ENCODE data around the gene FBXL13. TPM values are rescaled to one million over a fixed set of nuclear protein-coding genes. Genes with fewer than 3 reads are reported as not detected.

FBXL13 gene
- total RNA-seq, 4 donors from 2014 or later = 0.20 to 3.5 (median 1.8) TPM

DNA sequence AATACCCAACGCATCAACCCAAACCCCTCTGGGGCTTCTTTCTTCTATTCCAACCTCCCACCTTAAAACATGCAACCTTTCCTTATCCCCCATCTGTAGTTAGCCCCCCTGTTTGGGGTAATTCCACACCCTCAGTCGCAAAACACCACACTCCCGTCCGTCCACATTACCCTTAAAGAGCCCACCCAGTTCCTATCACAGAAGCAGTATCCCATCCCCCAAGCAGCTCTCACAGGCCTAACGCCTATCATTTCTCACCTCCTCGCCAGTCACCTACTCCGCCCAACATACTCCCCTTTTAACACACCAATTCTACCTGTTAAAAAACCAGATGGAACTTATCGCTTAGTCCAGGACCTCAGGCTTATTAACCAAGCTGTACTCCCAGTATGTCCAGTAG lies 98.1 kb downstream of the FBXL13 start:
- H3K9me3 ChIP-seq = peaks cover 0 to 19% (median 0%) of the 10 kb centered on the region in 4 donors
- no peak overlapping the region for H3K4me3 ChIP-seq
- H3K4me1 ChIP-seq = no peaks in the 10 kb centered on the region
- H3K27me3 ChIP-seq = no peaks in the 10 kb centered on the region
- TF ChIP-seq EP300 (IDR thresholded peaks at IDR 0.05) = no peak
- no peak for TF ChIP-seq POLR2A (IDR thresholded peaks at IDR 0.05)
- TF ChIP-seq, protein P1, sequence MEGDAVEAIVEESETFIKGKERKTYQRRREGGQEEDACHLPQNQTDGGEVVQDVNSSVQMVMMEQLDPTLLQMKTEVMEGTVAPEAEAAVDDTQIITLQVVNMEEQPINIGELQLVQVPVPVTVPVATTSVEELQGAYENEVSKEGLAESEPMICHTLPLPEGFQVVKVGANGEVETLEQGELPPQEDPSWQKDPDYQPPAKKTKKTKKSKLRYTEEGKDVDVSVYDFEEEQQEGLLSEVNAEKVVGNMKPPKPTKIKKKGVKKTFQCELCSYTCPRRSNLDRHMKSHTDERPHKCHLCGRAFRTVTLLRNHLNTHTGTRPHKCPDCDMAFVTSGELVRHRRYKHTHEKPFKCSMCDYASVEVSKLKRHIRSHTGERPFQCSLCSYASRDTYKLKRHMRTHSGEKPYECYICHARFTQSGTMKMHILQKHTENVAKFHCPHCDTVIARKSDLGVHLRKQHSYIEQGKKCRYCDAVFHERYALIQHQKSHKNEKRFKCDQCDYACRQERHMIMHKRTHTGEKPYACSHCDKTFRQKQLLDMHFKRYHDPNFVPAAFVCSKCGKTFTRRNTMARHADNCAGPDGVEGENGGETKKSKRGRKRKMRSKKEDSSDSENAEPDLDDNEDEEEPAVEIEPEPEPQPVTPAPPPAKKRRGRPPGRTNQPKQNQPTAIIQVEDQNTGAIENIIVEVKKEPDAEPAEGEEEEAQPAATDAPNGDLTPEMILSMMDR (IDR thresholded peaks at IDR 0.05) = no peak
- whole genome bisulfite sequencing, 2 donors = 87 to 91% methylated on average over 8 of the region's 8 CpGs
- no peaks in the 10 kb centered on the region for H3K36me3 ChIP-seq
- H3K27ac ChIP-seq = no peak overlapping the region
- DNase-seq (ENCODE audit: low spot score in 2 of 2) = no peak

DNA sequence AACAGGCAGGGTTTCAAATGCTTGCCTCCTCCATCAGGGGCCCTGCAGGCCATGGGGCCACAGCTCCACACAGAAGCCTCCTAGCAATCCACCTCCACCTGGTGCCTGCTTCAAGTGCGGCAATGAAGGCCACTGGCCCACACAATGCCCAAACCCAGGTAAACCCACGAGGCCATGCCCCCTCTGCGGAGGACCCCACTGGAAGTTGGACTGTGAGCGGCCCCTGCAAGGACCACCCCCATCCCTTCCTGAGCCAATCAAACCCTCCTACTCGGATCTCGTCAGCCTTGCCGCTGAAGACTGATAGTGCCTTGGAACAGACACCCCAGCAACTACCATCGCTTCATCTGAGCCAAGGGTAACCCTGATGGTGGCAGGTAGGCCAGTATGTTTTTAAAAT lies 98.7 kb downstream of the FBXL13 start:
- no peak overlapping the region for H3K4me3 ChIP-seq
- WGBS, 2 donors = 83 to 96% methylated on average over 8 of the region's 8 CpGs
- no peaks in the 10 kb centered on the region for H3K36me3 ChIP-seq
- no peak for DNase-seq (ENCODE audit: low spot score in 2 of 2)
- H3K27ac ChIP-seq = no peak overlapping the region
- no peaks in the 10 kb centered on the region for H3K27me3 ChIP-seq
- TF ChIP-seq POLR2A (IDR thresholded peaks at IDR 0.05) (no peak), EP300 (IDR thresholded peaks at IDR 0.05) (no peak)
- TF ChIP-seq, protein P1 (IDR thresholded peaks at IDR 0.05) = no peak
- H3K4me1 ChIP-seq = no peaks in the 10 kb centered on the region
- peaks cover 0 to 19% (median 0%) of the 10 kb centered on the region in 4 donors for H3K9me3 ChIP-seq

DNA sequence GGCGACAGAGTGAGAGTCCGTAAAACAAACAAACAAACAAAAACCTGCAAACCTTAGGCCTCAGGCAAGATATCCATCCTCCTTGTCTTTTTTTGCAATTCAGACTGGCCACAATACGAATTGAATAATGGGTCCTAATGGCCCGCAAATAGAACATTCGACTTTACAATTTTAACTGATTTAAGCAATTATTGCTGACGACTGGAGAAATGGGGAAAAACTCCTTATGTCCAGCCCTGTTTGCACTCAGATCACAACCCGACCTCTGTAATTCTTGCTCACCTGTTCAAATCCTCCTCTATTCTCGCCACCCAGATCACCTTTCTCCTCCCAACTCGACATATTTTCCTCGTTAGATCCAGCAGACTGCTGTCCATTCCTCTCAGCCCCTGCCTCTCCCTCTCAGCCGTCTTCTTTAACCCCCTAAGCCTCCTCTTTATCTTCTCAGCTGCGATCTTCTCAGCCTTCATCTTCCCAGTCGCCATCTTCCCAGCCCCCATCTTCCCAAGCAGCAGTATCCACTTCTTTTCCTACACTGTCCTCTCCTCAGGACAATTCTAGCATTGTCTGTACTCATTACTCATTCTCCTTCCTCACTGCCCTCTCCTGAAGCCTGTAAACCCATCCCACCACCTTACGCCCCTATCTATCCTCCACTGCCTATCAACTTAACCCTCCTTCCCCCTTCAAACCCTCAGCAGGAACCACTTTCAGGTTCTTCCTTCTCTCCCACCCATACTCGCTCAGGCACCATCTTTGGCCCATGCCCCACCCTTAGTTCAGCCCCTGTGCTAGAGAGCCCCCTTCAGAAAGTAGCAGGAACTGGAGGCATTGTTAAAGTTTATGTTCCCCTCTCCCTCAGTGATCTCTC lies 100.0 kb downstream of the FBXL13 start:
- Histone ChIP-seq H3K4me1 (no peaks in the 10 kb centered on the region), H3K27ac (no peak overlapping the region), H3K27me3 (no peaks in the 10 kb centered on the region), H3K9me3 (peaks cover 0 to 10% (median 0%) of the 10 kb centered on the region in 4 donors), H3K4me3 (no peak overlapping the region), H3K36me3 (no peaks in the 10 kb centered on the region)
- no peak for TF ChIP-seq EP300 (IDR thresholded peaks at IDR 0.05)
- TF ChIP-seq, protein P1 (IDR thresholded peaks at IDR 0.05) = no peak
- no peak for TF ChIP-seq POLR2A (IDR thresholded peaks at IDR 0.05)
- no peak for DNase-seq (ENCODE audit: low spot score in 2 of 2)
- WGBS, 2 donors = 87 to 90% methylated on average over 15 of the region's 15 CpGs

DNA sequence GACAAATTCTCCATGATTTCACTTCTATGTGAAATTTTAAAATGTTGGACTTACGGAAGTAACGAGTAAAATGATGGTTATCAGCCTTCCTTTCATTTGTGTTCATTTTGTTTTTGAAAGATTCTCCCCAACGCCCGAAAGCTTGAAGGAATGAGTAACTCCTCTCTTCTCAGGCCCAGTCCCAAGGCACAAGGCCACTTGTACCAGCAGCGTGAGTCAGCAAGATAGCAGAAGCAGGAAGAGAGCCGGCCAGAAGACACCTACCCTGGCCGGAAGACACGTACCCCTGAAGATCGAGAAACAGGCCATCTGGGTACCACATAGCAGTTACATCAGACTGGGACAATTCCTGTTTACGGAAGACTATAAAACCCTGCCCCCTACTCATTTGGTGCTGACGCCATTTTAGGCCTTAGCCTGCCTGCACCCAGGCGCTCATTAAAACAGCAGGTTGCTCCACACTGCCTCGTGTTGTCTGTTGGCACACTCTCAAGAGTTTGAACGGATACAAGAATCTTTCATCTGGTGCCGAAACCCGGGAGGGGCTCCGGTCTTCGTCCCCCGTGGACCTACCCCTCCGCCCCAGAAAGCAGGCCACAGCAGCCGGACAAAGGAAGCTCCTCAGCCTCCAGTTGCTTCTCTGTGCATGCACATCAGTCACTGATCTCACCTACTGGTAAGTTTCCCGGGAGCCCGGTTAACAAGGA lies 101.3 kb downstream of the FBXL13 start:
- TF ChIP-seq POLR2A (IDR thresholded peaks at IDR 0.05) (no peak), EP300 (IDR thresholded peaks at IDR 0.05) (no peak)
- TF ChIP-seq, protein P1 (IDR thresholded peaks at IDR 0.05) = no peak
- 93 to 95% methylated on average over 21 to 23 of the region's 23 CpGs for WGBS, 2 donors
- DNase-seq (ENCODE audit: low spot score in 2 of 2) = no peak

DNA sequence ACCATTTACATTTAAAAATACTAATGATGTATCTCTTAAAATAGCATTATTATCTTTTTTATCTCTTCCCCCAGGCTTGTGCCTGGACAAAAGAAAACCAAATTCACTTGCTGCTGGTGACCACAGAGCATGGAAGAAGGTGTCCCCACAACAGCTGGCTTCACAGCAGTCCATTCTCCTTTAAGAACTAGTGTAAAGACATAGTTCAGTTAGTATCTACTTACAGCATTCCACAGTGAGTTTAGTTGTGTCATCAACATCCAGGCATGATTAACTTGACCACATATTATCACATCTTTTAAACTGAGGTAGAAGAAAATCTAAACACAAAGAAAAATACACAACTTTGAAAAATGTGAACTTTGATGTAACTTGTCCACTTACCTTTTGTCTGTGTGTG lies 106.8 kb downstream of the FBXL13 start:
- Histone ChIP-seq H3K4me3 (no peak overlapping the region), H3K27me3 (no peaks in the 10 kb centered on the region), H3K27ac (no peak overlapping the region), H3K4me1 (no peaks in the 10 kb centered on the region), H3K36me3 (no peaks in the 10 kb centered on the region), H3K9me3 (no peaks in the 10 kb centered on the region)
- no peak for DNase-seq (ENCODE audit: low spot score in 2 of 2)
- TF ChIP-seq POLR2A (IDR thresholded peaks at IDR 0.05) (no peak), EP300 (IDR thresholded peaks at IDR 0.05) (no peak)
- TF ChIP-seq, protein P1 (IDR thresholded peaks at IDR 0.05) = no peak

More for the DNA sequence above, 101.3 kb downstream of the FBXL13 start:
- Histone ChIP-seq H3K4me1 (no peaks in the 10 kb centered on the region), H3K4me3 (no peak overlapping the region), H3K36me3 (no peaks in the 10 kb centered on the region), H3K9me3 (no peaks in the 10 kb centered on the region), H3K27ac (no peak overlapping the region), H3K27me3 (no peaks in the 10 kb centered on the region)
